Suppressor macrophage treated with lipopolysaccharide for 1 hour (primary cell): Measurements from ENCODE around the gene GDE1.
"Not testable (repeated sequence)": the region's sequence is repeated elsewhere in the genome, so short reads cannot be mapped to it uniquely, and the experiment has no call there.

Source experiments
- DNase-seq, 3 donors: peaks; one replicate each; pipeline ENCODE4 v3.0.0-alpha.2; 2020 to 2022

GDE1 gene

GRCh38 chr16:19521471-19522396 is at the start of gene GDE1:
Gene GDE1 (minus strand): TSS chr16:19522098. CDS start chr16:19521964, 134 bp downstream.
- peak; percentile 91 to 96 (median 95) for DNase-seq

GRCh38 chr16:19567560-19567959 is 45.7 kb upstream of the GDE1 start:
- no peak for DNase-seq

- no peak for DNase-seq
Observed at GRCh38 chr16:19566362-19566761, 44.5 kb upstream of the GDE1 start.

- no peak for DNase-seq
Observed at GRCh38 chr16:19563377-19563776, 41.5 kb upstream of the GDE1 start.

GRCh38 chr16:19560078-19560477 is 38.2 kb upstream of the GDE1 start:
- no peak for DNase-seq

GRCh38 chr16:19559242-19559910 is 37.5 kb upstream of the GDE1 start:
- DNase-seq, result peak; percentile 80 to 84 (median 83)

- DNase-seq, result peak; percentile 47 to 55 (median 50)
Observed at GRCh38 chr16:19555938-19556771, 34.3 kb upstream of the GDE1 start.

GRCh38 chr16:19555186-19555937 is 33.5 kb upstream of the GDE1 start, which contains the start of gene VPS35L:
Gene VPS35L (plus strand): TSS chr16:19555703. CDS start chr16:19555730, 27 bp downstream.
- peak; percentile 99 for DNase-seq

GRCh38 chr16:19549673-19550072 is 27.8 kb upstream of the GDE1 start:
- DNase-seq, result no peak

GRCh38 chr16:19548144-19548543 is 26.2 kb upstream of the GDE1 start:
- DNase-seq, result no peak

GRCh38 chr16:19543278-19543996 is 21.5 kb upstream of the GDE1 start:
- not testable (repeated sequence) for DNase-seq

GRCh38 chr16:19542138-19542821 is 20.4 kb upstream of the GDE1 start:
- DNase-seq, result no peak

- DNase-seq, result no peak
Observed at GRCh38 chr16:19540241-19540970, 18.5 kb upstream of the GDE1 start.

GRCh38 chr16:19532601-19533000 is 10.7 kb upstream of the GDE1 start:
- DNase-seq, result no peak

GRCh38 chr16:19528666-19529065 is 6.8 kb upstream of the GDE1 start:
- DNase-seq, result no peak

- no peak for DNase-seq
Observed at GRCh38 chr16:19527161-19527560, 5.3 kb upstream of the GDE1 start.

GRCh38 chr16:19525385-19525723 is 3.5 kb upstream of the GDE1 start:
- no peak for DNase-seq

GRCh38 chr16:19524616-19525384 is 2.9 kb upstream of the GDE1 start:
- DNase-seq, result peak; percentile 42 to 53 (median 52)

GRCh38 chr16:19524356-19524615 is 2.4 kb upstream of the GDE1 start:
- DNase-seq, result no peak
